Upper lobe of left lung (tissue), 6 donors: ENCODE results near the gene SHD. TPM values are rescaled to one million over a fixed set of nuclear protein-coding genes. Genes with fewer than 3 reads are reported as not detected.

Experiments used
- ATAC-seq, 2 donors: fragments of 200-7000 bp; cut with Tn5 transposase; one replicate each; pipeline ENCODE4 v1.9.1; 2022; ENCODE audit warnings: mild to moderate bottlenecking in 2 of 2, moderate library complexity in 2 of 2; ENCODE audit not compliant: low FRiP score in 2 of 2
- DNase-seq, 2 donors: peaks; one replicate each; pipeline ENCODE4 v3.0.0-alpha.2; 2019 to 2020
- H3K27ac ChIP-seq, 4 donors: fragments of 200-600 bp; sonication (generic); one replicate each; pipeline ENCODE4 v1.5.1; 2016 to 2019
- H3K27me3 ChIP-seq, 4 donors: fragments of 200-600 bp; sonication (generic); one replicate each; pipeline ENCODE4 v1.5.1; 2017 to 2019
- H3K36me3 ChIP-seq, 4 donors: fragments of 200-600 bp; sonication (generic); one replicate each; pipeline ENCODE4 v1.5.1; 2016 to 2019
- H3K4me1 ChIP-seq, 4 donors: fragments of 200-600 bp; sonication (generic); one replicate each; pipeline ENCODE4 v1.5.1; 2018 to 2019
- H3K4me3 ChIP-seq, 4 donors: fragments of 200-600 bp; sonication (generic); one replicate each; pipeline ENCODE4 v1.5.1; 2017 to 2019; ENCODE audit warnings: mild to moderate bottlenecking in 2 of 4, moderate library complexity in 1 of 4
- H3K9me3 ChIP-seq, 4 donors: fragments of 200-600 bp; sonication (generic); one replicate each; pipeline ENCODE4 v1.5.1; 2018 to 2019
- CTCF ChIP-seq, 6 experiments: fragments of 450-650 bp in 4 of 6; fragments of 200-600 bp in 2 of 6; sonication (generic) in 2 of 6; IDR thresholded peaks; one replicate each; pipeline ENCODE4 v1.5.1; 2016 to 2019; ENCODE audit warnings: antibody characterized with exemption in 6 of 6
- EP300 ChIP-seq, 4 donors: sonication (generic); formaldehyde crosslinking; IDR thresholded peaks; one replicate each; pipeline ENCODE4 v1.5.1; 2017; ENCODE audit warnings: antibody characterized with exemption in 4 of 4, control low read depth in 2 of 4
- POLR2A ChIP-seq, 4 donors: fragments of 450-650 bp; IDR thresholded peaks; one replicate each; pipeline ENCODE4 v1.5.1; 2016 to 2017; ENCODE audit warnings: antibody characterized with exemption in 4 of 4, mild to moderate bottlenecking in 2 of 4
- POLR2AphosphoS5 ChIP-seq, 2 donors: sonication (generic); formaldehyde crosslinking; IDR thresholded peaks; one replicate each; pipeline ENCODE4 v1.5.1; 2017; ENCODE audit warnings: antibody characterized with exemption in 2 of 2
- WGBS, 2 donors: methylation state at CpG; one replicate each; pipeline ENCODE4 v1.1.5; 2017 to 2018; 5-methylcytosine and 5-hydroxymethylcytosine counted together
- total RNA-seq, 6 donors: library from RNA; depleted of rRNA in 4 of 6; stranded (reverse); fragments of >200 nt in 4 of 6; gene quantifications; one replicate each; pipeline versions ENCODE4 v1.1.0 to v1.2.1, GENCODE V29; 2016 to 2021
- donor health status: DM: no; HTN: no; CAD: no; lungs with moderate emphysema.
- donor health status: DM: no; HTN: yes; CAD: no; lungs with severe emphysema.

The SHD gene
- total RNA-seq, 6 donors from 2014 or later: 0.98 TPM; not detected in 5

DNA sequence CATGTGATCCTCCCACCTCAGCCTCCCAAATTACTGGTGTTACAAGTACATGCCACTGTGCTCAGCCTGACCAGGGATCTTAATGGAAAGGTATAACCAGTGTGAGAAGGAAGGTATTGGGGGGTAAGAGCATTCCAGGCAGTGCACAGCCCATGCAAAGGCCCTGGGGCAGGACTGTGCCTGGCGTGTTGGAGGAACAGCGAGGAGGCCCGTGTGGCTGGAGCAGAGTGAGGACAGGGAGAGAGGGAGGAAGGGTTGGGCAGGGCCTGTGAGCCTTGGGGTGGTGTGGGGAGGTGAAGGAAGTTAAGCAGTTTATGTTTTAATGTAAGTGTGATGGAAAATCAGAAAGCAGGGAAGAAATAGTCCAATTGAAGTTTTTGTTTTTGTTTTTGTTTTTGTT lies 21.5 kb downstream of the SHD start:
- peaks cover 0 to 14% (median 3%) of the 10 kb centered on the region in 4 donors for H3K27me3 ChIP-seq

GRCh38 chr19:4301590-4302242 lies 22.6 kb downstream of the SHD start:
- Histone ChIP-seq H3K36me3 (no peaks in the 10 kb centered on the region), H3K4me3 (no peak overlapping the region), H3K9me3 (no peaks in the 10 kb centered on the region), H3K4me1 (peaks cover 0 to 6% (median 5%) of the 10 kb centered on the region in 4 donors), H3K27me3 (peaks cover 0 to 14% (median 3%) of the 10 kb centered on the region in 4 donors), H3K27ac (no peak overlapping the region)
- no peak for DNase-seq
- TF ChIP-seq EP300 (IDR thresholded peaks at IDR 0.05): no peak
- no peak for ATAC-seq
- 49 to 50% methylated on average over 13 of the region's 13 CpGs for WGBS, 2 donors

More for the DNA sequence above, 21.5 kb downstream of the SHD start:
- H3K9me3 ChIP-seq: no peaks in the 10 kb centered on the region
- no peak overlapping the region for H3K27ac ChIP-seq
- 83 to 88% methylated on average over 3 of the region's 3 CpGs for WGBS, 2 donors
- no peaks in the 10 kb centered on the region for H3K36me3 ChIP-seq
- no peak for ATAC-seq
- no peak for TF ChIP-seq POLR2A (IDR thresholded peaks at IDR 0.05)
- no peak for TF ChIP-seq CTCF (IDR thresholded peaks at IDR 0.05)
- TF ChIP-seq POLR2AphosphoS5 (IDR thresholded peaks at IDR 0.05): no peak
- TF ChIP-seq EP300 (IDR thresholded peaks at IDR 0.05): no peak
- no peak overlapping the region for H3K4me3 ChIP-seq
- DNase-seq: no peak
- peaks cover 0 to 6% (median 5%) of the 10 kb centered on the region in 4 donors for H3K4me1 ChIP-seq

DNA sequence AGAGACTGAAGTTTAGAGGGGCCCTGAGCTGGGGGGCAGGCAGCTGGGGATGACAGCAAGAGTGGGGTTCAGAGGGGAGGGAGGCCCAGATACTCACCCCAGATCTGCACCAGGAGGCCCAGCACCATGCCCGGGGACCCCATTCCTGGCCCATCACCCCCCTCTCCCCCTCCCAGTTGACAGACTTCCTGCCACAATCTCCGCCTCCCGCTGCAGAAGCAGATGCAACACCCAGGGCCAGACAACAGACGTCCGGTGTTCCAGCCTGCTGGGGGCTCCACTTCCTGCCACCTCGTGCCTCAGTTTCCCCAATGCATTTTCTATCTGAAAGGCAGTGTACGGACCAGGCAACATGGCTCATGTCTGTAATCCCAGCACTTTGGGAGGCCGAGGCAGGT lies 23.2 kb downstream of the SHD start, which contains the start of gene TMIGD2:
TSS of gene TMIGD2 (minus strand) at position 147 of the 398 bp plus-strand sequence. CDS start at position 143, 4 bp downstream.
- Histone ChIP-seq H3K36me3 (no peaks in the 10 kb centered on the region), H3K27ac (no peak within 1 kb of the TSS), H3K4me3 (no peak within 1 kb of the TSS), H3K4me1 (peaks cover 0 to 6% (median 5%) of the 10 kb centered on the region in 4 donors), H3K9me3 (no peaks in the 10 kb centered on the region), H3K27me3 (peaks cover 0 to 14% (median 3%) of the 10 kb centered on the region in 4 donors)
- ATAC-seq (no peak), DNase-seq (no peak)
- TF ChIP-seq CTCF (IDR thresholded peaks at IDR 0.05) (no peak), POLR2AphosphoS5 (IDR thresholded peaks at IDR 0.05) (no peak), POLR2A (IDR thresholded peaks at IDR 0.05) (no peak), EP300 (IDR thresholded peaks at IDR 0.05) (no peak)
- WGBS, 2 donors: 59 to 61% methylated on average over 4 to 7 of the region's 8 CpGs

- TF ChIP-seq POLR2AphosphoS5 (IDR thresholded peaks at IDR 0.05): no peak
- TF ChIP-seq EP300 (IDR thresholded peaks at IDR 0.05): no peak
- TF ChIP-seq CTCF (IDR thresholded peaks at IDR 0.05): no peak
- TF ChIP-seq POLR2A (IDR thresholded peaks at IDR 0.05): no peak
- DNase-seq (no peak), ATAC-seq (no peak)
- WGBS, 2 donors: 55 to 69% methylated on average over 13 to 18 of the region's 18 CpGs
- Histone ChIP-seq H3K36me3 (no peaks in the 10 kb centered on the region), H3K27ac (no peak overlapping the region), H3K4me1 (peaks cover 0 to 6% (median 5%) of the 10 kb centered on the region in 4 donors), H3K4me3 (peak overlapping the region in 2 of 4 donors; percentile 22 to 38), H3K9me3 (no peaks in the 10 kb centered on the region), H3K27me3 (peaks cover 0 to 14% (median 3%) of the 10 kb centered on the region in 4 donors)
Measured at GRCh38 chr19:4303819-4304537, 24.9 kb downstream of the SHD start.

- no peaks in the 10 kb centered on the region for H3K36me3 ChIP-seq
- H3K9me3 ChIP-seq: no peaks in the 10 kb centered on the region
- peaks cover 0 to 6% (median 5%) of the 10 kb centered on the region in 4 donors for H3K4me1 ChIP-seq
- no peak within 1 kb of the TSS for H3K27ac ChIP-seq
- TF ChIP-seq POLR2AphosphoS5 (IDR thresholded peaks at IDR 0.05): no peak
- no peak for TF ChIP-seq CTCF (IDR thresholded peaks at IDR 0.05)
- TF ChIP-seq POLR2A (IDR thresholded peaks at IDR 0.05): no peak
- no peak for TF ChIP-seq EP300 (IDR thresholded peaks at IDR 0.05)
- H3K27me3 ChIP-seq: peaks cover 0 to 14% (median 3%) of the 10 kb centered on the region in 4 donors
- 1 to 33% methylated on average over 1 to 37 of the region's 63 CpGs for WGBS, 2 donors
- ATAC-seq: peak in 1 of 2 donors; percentile 48
- peak in 1 of 2 donors; percentile 89 for DNase-seq
- peak within 1 kb of the TSS in 3 of 4 donors; percentile 22 to 38 (median 26) for H3K4me3 ChIP-seq
Measured at GRCh38 chr19:4304538-4305256, 25.6 kb downstream of the SHD start, which contains the start of gene FSD1. FSD1 (plus strand) TSS chr19:4304598; CDS start chr19:4304747, 149 bp downstream.
